Esophagus (tissue), 2 donors: ENCODE data around the gene OTOGL. TPM values are rescaled to one million over a fixed set of nuclear protein-coding genes. Genes with fewer than 3 reads are reported as not detected.

Experiments
- H3K27ac ChIP-seq, 2 donors: one replicate each; pipeline ENCODE4 v1.5.1; 2013; ENCODE audit warnings: low read depth in 2 of 2, mild to moderate bottlenecking in 2 of 2, inconsistent platforms in 1 of 2, low read length in 1 of 2, moderate library complexity in 1 of 2
- H3K27me3 ChIP-seq, 2 donors: one replicate each; pipeline ENCODE4 v1.6.1; 2013; ENCODE audit warnings: low read length in 2 of 2, control low read depth in 1 of 2, mild to moderate bottlenecking in 1 of 2; ENCODE audit not compliant: insufficient read depth in 2 of 2, control insufficient read depth in 1 of 2
- H3K36me3 ChIP-seq, 2 donors: one replicate each; pipeline ENCODE4 v1.6.1; 2013; ENCODE audit warnings: low read length in 1 of 2; ENCODE audit not compliant: control insufficient read depth in 2 of 2, insufficient read depth in 2 of 2
- H3K4me1 ChIP-seq, 2 donors: one replicate each; pipeline ENCODE4 v1.6.1; 2013; ENCODE audit warnings: low read length in 1 of 2; ENCODE audit not compliant: control insufficient read depth in 2 of 2, insufficient read depth in 2 of 2
- H3K4me3 ChIP-seq, 2 donors: one replicate each; pipeline ENCODE4 v1.5.1; 2013; ENCODE audit warnings: low read length in 2 of 2, mild to moderate bottlenecking in 2 of 2, low read depth in 1 of 2, moderate library complexity in 1 of 2
- H3K9me3 ChIP-seq, 2 donors: one replicate each; pipeline ENCODE4 v1.6.1; 2013; ENCODE audit warnings: mild to moderate bottlenecking in 2 of 2, low read depth in 1 of 2, low read length in 1 of 2, moderate library complexity in 1 of 2; ENCODE audit not compliant: control insufficient read depth in 2 of 2, insufficient read depth in 1 of 2
- WGBS, 2 donors: extraction: QIAGEN DNeasy Blood & Tissue Kit; methylation state at CpG; one replicate each; pipeline ENCODE4 v1.1.7; 2013; 5-methylcytosine and 5-hydroxymethylcytosine counted together
- polyA plus RNA-seq, 2 donors: library from polyadenylated mRNA; stranded (reverse); fragments of 200-250 nt; gene quantifications; one replicate each; pipeline ENCODE4 v1.2.3, GENCODE V29; 2013
- donor health status: healthy with polysubstance abuse.
- donor health status: Bipolar disorder and iron deficiency.

OTOGL gene
- polyA plus RNA-seq, 2 donors, result 0.11 to 0.39 TPM

GRCh38 chr12:80272387-80272915 lies 173.1 kb downstream of the OTOGL start:
- no peak overlapping the region for H3K4me3 ChIP-seq
- H3K36me3 ChIP-seq, result no peaks in the 10 kb centered on the region
- no peaks in the 10 kb centered on the region for H3K9me3 ChIP-seq
- WGBS, 2 donors, result 76 to 78% methylated on average over 3 of the region's 3 CpGs
- no peaks in the 10 kb centered on the region for H3K27me3 ChIP-seq
- no peak overlapping the region for H3K27ac ChIP-seq
- no peaks in the 10 kb centered on the region for H3K4me1 ChIP-seq

GRCh38 chr12:80273144-80273543 lies 173.8 kb downstream of the OTOGL start:
- H3K4me1 ChIP-seq, result no peaks in the 10 kb centered on the region
- H3K27ac ChIP-seq, result no peak overlapping the region
- 92 to 93% methylated on average over 1 of the region's 1 CpG for WGBS, 2 donors
- no peaks in the 10 kb centered on the region for H3K36me3 ChIP-seq
- H3K4me3 ChIP-seq, result no peak overlapping the region
- H3K9me3 ChIP-seq, result no peaks in the 10 kb centered on the region
- H3K27me3 ChIP-seq, result no peaks in the 10 kb centered on the region

DNA sequence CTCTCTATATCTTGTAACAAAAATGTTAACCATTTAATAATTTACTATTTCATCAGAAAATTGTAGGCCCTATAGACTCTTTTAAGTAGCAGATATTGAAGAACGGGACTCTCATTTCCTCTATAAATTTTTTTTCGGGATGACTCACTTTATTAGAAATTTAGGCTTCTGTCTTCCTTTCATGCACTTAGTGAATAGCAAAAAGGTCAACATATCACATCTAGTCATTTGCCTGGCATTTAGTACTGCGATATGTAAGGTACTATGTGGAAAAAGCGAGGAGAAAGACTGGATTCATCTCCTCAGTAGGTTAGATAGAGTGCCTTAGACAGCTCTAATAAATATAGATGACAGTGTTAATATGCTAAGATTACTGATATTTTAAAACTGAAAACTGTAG lies 178.4 kb downstream of the OTOGL start:
- Histone ChIP-seq H3K4me3 (no peak overlapping the region), H3K9me3 (no peaks in the 10 kb centered on the region), H3K36me3 (no peaks in the 10 kb centered on the region), H3K27ac (no peak overlapping the region), H3K27me3 (no peaks in the 10 kb centered on the region), H3K4me1 (no peaks in the 10 kb centered on the region)
- 90 to 93% methylated on average over 4 of the region's 4 CpGs for WGBS, 2 donors

DNA sequence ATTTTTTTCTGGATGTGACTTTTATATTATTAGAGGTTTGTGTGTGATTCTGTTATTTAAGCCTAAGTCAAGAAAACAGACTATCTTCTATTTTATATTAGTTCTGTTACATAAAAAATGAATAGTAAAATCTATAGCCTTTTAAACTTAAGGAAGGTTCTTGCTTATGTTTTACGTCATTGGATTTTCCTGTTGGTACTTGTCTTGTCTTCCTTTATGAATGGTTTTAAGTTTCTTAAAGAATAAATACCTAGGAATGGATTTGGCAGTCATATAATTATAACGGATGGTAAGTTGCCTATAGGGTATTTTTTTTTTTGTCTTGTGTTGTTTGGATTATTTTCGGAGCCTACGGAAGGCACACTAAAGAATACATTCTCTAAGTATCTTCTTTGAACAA lies 182.9 kb downstream of the OTOGL start:
- Histone ChIP-seq H3K27me3 (no peaks in the 10 kb centered on the region), H3K9me3 (no peaks in the 10 kb centered on the region), H3K27ac (no peak overlapping the region), H3K4me3 (no peak overlapping the region), H3K36me3 (no peaks in the 10 kb centered on the region), H3K4me1 (no peaks in the 10 kb centered on the region)
- WGBS, 2 donors, result 33 to 49% methylated on average over 4 of the region's 4 CpGs

DNA sequence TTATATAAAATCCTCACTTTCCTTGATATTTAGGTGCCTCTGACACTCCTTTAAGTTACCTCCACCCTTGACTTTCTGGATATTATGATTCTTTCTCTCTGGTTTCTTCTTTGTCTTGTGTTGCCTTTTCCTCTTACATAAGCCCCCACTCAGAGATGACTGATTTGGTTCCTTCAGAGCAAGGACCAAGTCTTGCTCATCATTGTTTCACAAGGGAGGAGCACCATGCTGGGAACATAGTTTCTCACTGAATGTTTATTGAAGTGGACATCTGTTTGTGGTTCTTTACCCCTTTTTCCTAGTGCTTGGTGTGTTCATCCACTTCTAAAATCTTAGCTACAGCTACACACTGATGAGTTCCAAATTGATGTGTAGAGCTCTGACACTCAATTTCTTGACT lies 183.4 kb downstream of the OTOGL start:
- Histone ChIP-seq H3K27ac (no peak overlapping the region), H3K27me3 (no peaks in the 10 kb centered on the region)

DNA sequence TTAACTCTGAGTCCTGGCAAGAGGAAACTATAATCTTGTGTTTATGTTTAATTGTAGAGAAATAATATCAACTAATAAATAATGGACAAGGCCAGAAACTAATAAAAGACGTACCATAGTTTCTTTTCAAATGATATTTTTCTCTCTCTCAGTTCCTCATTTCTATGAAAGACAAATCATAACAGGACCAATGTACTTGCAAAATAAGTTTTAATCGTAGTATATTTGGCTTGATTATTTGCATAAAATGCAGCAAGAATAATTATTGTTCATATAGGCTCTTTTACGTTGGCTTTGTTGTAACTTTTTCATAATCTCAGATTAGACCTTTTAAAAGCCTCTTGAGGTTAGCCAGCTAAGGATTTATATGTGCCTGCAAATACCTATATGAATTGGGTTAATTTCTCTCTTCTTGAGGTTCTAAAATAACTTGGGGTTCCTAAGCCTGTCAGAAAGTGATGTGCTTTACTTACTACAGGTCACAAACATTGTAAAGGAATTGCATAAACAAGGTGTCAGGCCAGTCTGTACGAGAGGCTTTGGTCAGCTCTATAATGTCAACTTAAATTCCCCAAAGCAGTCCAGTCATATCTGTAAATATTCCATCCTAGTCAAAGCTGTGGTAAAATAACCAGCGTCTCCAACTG lies 191.9 kb downstream of the OTOGL start:
- Histone ChIP-seq H3K27ac (no peak overlapping the region), H3K27me3 (no peaks in the 10 kb centered on the region), H3K36me3 (no peaks in the 10 kb centered on the region), H3K4me1 (no peaks in the 10 kb centered on the region), H3K9me3 (no peaks in the 10 kb centered on the region), H3K4me3 (no peak overlapping the region)
- WGBS, 2 donors, result 71 to 75% methylated on average over 5 of the region's 5 CpGs

More for the DNA sequence above, 183.4 kb downstream of the OTOGL start:
- H3K4me3 ChIP-seq, result no peak overlapping the region
- H3K4me1 ChIP-seq, result no peaks in the 10 kb centered on the region
- H3K9me3 ChIP-seq, result no peaks in the 10 kb centered on the region
- H3K36me3 ChIP-seq, result no peaks in the 10 kb centered on the region

DNA sequence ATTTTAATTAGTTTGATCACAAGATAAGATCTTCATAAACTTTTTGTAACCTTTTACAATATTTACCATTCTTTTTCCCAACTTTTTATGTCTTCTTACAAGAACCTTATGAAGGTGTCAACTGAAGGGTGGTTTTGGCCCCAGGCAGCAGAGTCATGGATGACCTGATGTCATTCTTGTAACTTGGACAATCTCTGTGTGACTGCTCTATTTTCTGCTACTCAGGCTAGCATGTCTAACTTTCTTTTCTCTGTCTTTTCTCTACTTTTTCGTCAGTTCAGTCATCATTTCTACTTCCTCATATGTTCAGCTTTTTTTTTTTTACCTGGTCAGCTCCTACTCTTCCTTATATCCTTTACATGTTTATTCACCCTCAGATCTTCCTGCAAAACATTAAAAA lies 194.0 kb downstream of the OTOGL start:
- H3K27ac ChIP-seq, result no peak overlapping the region
- H3K4me1 ChIP-seq, result no peaks in the 10 kb centered on the region
- 77 to 78% methylated on average over 1 of the region's 1 CpG for WGBS, 2 donors
- no peak overlapping the region for H3K4me3 ChIP-seq
- H3K27me3 ChIP-seq, result no peaks in the 10 kb centered on the region
- no peaks in the 10 kb centered on the region for H3K36me3 ChIP-seq
- H3K9me3 ChIP-seq, result no peaks in the 10 kb centered on the region

- no peak overlapping the region for H3K4me3 ChIP-seq
- WGBS, 2 donors, result 46 to 48% methylated on average over 1 of the region's 1 CpG
These were observed 194.4 kb downstream of the OTOGL start for GRCh38 chr12:80293759-80294158.

DNA sequence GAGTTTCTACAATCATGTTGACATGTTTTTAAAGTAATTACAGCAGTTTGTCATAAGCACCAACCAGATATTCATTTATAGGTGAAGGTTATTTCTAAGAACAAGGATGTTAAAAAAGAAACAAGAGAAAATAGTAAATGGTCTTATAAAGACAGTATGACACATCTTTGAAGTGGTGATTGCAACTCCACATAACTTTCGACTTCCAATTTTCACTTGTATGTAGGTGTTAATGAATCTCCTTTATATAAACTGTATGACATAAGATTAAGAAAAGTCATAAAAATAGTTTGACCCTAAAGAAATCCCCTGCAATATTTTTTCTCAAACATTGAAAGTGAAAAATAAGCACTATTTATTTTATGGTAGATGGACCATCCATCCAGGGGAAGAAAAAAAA lies 199.9 kb downstream of the OTOGL start:
- 71 to 88% methylated on average over 1 of the region's 1 CpG for WGBS, 2 donors
- Histone ChIP-seq H3K27me3 (no peaks in the 10 kb centered on the region), H3K4me1 (no peaks in the 10 kb centered on the region), H3K4me3 (no peak overlapping the region), H3K9me3 (no peaks in the 10 kb centered on the region), H3K36me3 (no peaks in the 10 kb centered on the region), H3K27ac (no peak overlapping the region)

More at GRCh38 chr12:80293759-80294158, 194.4 kb downstream of the OTOGL start:
- H3K9me3 ChIP-seq, result no peaks in the 10 kb centered on the region
- no peaks in the 10 kb centered on the region for H3K27me3 ChIP-seq
- no peaks in the 10 kb centered on the region for H3K36me3 ChIP-seq
- H3K27ac ChIP-seq, result no peak overlapping the region
- H3K4me1 ChIP-seq, result no peaks in the 10 kb centered on the region

GRCh38 chr12:80299976-80300375 lies 200.6 kb downstream of the OTOGL start:
- Histone ChIP-seq H3K27me3 (no peaks in the 10 kb centered on the region), H3K4me3 (no peak overlapping the region), H3K9me3 (no peaks in the 10 kb centered on the region), H3K36me3 (no peaks in the 10 kb centered on the region), H3K27ac (no peak overlapping the region), H3K4me1 (no peaks in the 10 kb centered on the region)
- 71 to 76% methylated on average over 3 of the region's 3 CpGs for WGBS, 2 donors
